IPS-15b (cell line): ENCODE measurements around the gene WDR86.

ENCODE experiments used
- H3K27me3 ChIP-seq: one replicate; pipeline ENCODE4 v1.6.1; 2013; ENCODE audit warnings: low read length; ENCODE audit not compliant: control insufficient read depth, insufficient read depth
- H3K36me3 ChIP-seq: one replicate; pipeline ENCODE4 v1.6.1; 2013; ENCODE audit warnings: low read length; ENCODE audit not compliant: control insufficient read depth, insufficient read depth
- H3K4me1 ChIP-seq: one replicate; pipeline ENCODE4 v1.6.1; 2013; ENCODE audit warnings: mild to moderate bottlenecking, low read length; ENCODE audit not compliant: control insufficient read depth, insufficient read depth
- H3K4me3 ChIP-seq: one replicate; pipeline ENCODE4 v1.5.1; 2013; ENCODE audit warnings: low read depth, low read length
- H3K9ac ChIP-seq: one replicate; pipeline ENCODE4 v1.6.1; 2013; ENCODE audit warnings: low read depth, mild to moderate bottlenecking, low read length
- H3K9me3 ChIP-seq: one replicate; pipeline ENCODE4 v1.6.1; 2013; ENCODE audit warnings: mild to moderate bottlenecking, low read length; ENCODE audit not compliant: control insufficient read depth, insufficient read depth

Gene WDR86

DNA sequence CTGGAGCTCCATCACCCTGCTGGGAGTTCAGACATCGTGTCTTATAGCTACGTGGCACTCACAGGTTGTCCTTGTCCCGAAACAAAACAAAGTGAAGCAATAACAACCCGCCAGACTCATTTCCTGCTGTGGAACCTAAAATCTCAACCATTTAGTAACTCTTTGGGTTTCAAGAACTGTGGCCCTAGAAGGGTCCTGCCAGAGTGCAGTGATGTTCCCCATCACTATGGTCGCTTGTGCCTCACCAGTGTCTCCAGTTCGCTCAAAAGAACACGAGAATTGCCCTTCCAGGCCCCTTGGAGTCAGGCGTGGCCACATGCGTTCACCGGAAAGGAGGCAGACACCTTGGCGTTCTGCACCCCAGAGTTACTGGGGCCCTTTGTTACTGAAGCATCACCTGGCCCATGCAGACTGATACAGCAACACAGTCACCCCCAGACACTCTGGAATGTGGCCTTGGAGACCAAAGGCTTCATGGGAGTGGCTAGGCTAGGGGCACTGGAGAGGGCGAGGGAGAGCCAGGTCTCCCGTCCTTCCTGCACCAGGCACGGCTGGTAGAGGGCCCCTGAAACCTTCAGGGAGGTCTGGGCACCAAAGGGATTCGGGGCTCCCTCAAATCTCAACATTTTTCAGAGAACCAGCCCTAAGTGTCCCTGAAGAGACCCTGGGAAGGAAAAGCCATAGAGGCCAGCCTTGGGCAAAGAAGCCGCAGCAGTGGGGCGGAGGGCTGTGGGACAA is 29.2 kb upstream of the WDR86 start:
- peaks cover 17% of the 10 kb centered on the region for H3K27me3 ChIP-seq
- H3K4me1 ChIP-seq, result peaks cover 3% of the 10 kb centered on the region
- peak overlapping the region; percentile 47 for H3K9ac ChIP-seq
- H3K36me3 ChIP-seq, result no peaks in the 10 kb centered on the region
- no peaks in the 10 kb centered on the region for H3K9me3 ChIP-seq
- peak overlapping the region; percentile 65 for H3K4me3 ChIP-seq

GRCh38 chr7:151437866-151438516 is 28.2 kb upstream of the WDR86 start:
- H3K4me3 ChIP-seq, result no peak overlapping the region
- H3K9me3 ChIP-seq, result no peaks in the 10 kb centered on the region
- H3K36me3 ChIP-seq, result no peaks in the 10 kb centered on the region
- H3K27me3 ChIP-seq, result peaks cover 16% of the 10 kb centered on the region
- H3K9ac ChIP-seq, result no peak overlapping the region
- peaks cover 3% of the 10 kb centered on the region for H3K4me1 ChIP-seq

DNA sequence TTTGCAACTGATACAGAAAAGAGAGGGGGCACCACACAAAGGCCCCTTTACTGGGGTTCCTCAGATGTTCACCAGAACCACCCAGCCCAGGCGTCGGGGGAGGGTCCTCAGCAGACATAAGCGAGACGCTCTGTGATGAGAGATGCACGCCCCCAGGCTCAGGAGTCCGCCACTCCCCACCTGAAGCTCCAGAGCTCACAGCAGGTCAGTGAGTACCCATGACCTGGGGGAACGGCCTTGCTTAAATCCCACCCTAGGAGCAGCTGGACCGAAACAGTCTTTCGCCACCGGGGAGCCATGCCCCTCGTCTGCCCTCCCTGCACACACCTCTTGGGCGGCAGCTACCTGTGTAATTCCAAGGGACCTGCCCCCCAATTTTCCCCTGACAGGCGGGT is 27.3 kb upstream of the WDR86 start:
- H3K36me3 ChIP-seq, result no peaks in the 10 kb centered on the region
- no peak overlapping the region for H3K9ac ChIP-seq
- no peak overlapping the region for H3K4me3 ChIP-seq
- H3K27me3 ChIP-seq, result peaks cover 14% of the 10 kb centered on the region
- H3K4me1 ChIP-seq, result peaks cover 3% of the 10 kb centered on the region
- H3K9me3 ChIP-seq, result no peaks in the 10 kb centered on the region

DNA sequence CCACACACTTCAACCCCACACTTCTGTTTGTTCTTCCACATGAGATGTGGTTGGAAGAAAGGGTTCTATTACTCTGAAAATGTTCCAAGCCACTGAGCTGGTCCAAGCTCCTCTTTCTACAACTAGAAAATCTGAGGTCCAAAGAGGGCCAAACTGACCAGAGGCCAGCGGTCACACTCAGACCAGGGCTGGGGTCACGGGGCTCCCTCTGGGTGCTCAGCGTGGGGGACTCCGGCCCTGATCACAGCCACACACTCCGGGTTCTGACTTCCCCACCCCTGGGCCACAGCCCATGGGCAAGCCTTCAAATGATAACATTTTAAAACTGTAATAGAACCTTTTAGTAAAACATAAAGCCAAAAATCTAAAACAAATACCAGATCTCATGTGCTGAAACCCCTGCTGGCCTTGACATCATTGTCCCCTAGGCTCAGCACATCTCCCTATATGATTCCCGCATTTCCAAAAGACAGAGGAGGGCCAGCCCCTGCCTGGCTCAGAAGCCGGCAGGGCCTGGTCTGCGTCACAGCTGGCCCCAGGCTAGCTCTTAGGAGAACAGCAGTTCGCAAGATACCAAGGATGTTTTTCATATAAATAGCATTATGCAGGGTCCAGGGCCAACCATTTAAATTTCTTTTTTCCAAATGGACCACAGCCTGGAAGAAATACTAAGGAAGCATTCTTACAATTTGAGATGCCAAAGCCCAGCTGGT is 26.8 kb upstream of the WDR86 start:
- Histone ChIP-seq H3K9me3 (no peaks in the 10 kb centered on the region), H3K4me3 (no peak overlapping the region), H3K27me3 (peaks cover 14% of the 10 kb centered on the region), H3K36me3 (no peaks in the 10 kb centered on the region), H3K9ac (no peak overlapping the region), H3K4me1 (peaks cover 3% of the 10 kb centered on the region)

DNA sequence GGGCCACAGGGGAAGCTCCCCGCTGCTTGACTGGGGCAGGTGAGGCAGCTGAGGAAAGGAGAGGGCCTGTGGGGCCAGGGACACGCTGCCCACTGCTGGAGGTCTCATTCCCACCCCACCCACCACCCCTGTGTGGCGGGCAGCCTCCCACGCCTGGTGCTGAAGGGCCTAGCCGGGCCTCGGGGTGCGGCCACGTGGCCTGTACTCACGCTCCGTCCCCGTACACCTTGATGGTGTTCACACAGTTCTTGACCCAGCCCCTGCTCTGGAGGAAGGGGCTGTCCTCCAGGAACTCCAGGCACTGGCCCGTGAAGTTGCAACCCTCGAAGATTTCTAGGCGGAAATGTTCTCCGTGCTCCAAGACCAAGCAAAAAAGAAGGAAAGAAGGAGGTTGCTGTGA is 26.1 kb upstream of the WDR86 start:
- Histone ChIP-seq H3K36me3 (no peaks in the 10 kb centered on the region), H3K4me3 (no peak overlapping the region), H3K9ac (no peak overlapping the region), H3K9me3 (no peaks in the 10 kb centered on the region), H3K27me3 (peaks cover 14% of the 10 kb centered on the region), H3K4me1 (peaks cover 3% of the 10 kb centered on the region)

DNA sequence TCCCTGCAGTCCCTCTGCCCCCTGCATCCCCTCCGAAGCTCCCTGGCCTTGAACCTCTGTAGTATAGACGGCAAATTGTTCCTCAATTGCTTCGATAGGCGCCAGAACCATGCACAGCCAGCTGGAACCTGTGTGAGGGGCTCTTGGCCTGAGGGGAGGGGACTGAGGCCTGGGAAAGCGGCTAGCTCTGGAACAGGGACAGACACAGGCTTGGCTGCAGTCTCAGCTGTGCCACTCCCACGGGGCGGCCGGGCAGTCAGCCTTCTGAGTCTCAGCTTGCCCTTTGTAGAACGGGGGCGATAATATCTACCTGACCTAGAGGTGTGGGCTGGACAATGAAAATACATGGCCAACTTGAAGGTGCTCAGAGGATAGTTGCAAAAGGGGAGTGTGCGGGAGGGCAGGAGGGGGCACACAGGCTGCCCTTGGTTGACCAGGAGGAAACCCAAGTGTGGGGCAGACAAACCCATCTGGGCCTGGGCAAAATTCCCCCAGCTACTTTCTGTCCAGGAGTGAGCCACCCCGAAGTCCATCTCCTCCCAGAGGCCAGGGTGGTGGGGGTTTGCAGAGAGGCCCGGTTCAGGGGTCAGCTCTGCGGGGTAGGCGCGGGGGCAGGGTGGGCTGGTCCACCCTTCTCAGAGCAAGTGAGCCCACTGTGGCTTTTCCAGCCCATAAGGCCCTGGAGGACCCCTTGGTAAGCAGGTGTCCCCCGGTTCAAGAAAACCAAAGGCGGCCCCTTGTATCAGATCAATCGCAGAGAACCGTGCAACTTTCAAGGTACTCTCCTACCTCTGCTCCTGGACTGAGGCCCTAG is 25.5 kb upstream of the WDR86 start:
- no peak overlapping the region for H3K9ac ChIP-seq
- H3K27me3 ChIP-seq, result peaks cover 11% of the 10 kb centered on the region
- H3K9me3 ChIP-seq, result no peaks in the 10 kb centered on the region
- H3K36me3 ChIP-seq, result no peaks in the 10 kb centered on the region
- H3K4me3 ChIP-seq, result no peak overlapping the region
- H3K4me1 ChIP-seq, result peaks cover 3% of the 10 kb centered on the region

DNA sequence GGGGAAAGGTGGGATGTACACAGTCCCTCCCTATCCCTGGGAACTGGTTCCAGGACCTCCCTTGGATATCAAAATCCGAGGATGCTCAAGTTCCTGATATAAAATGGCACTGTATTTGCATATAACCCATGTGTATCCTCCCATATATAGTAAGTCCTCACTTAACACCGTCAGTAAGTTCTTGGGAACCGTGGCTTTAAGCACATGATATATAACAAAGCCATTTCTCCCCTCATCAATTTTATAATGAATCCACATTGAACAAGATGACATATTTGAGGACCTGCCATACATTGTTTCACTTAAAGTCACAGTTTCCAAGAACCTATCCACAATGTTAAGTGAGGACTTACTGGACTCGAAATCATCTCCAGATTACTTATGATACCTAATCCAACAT is 24.7 kb upstream of the WDR86 start:
- Histone ChIP-seq H3K4me1 (peaks cover 10% of the 10 kb centered on the region), H3K27me3 (peaks cover 7% of the 10 kb centered on the region), H3K36me3 (no peaks in the 10 kb centered on the region), H3K9ac (no peak overlapping the region), H3K4me3 (no peak overlapping the region), H3K9me3 (no peaks in the 10 kb centered on the region)

GRCh38 chr7:151433721-151434400 is 24.0 kb upstream of the WDR86 start:
- Histone ChIP-seq H3K4me1 (peaks cover 11% of the 10 kb centered on the region), H3K36me3 (no peaks in the 10 kb centered on the region), H3K9me3 (no peaks in the 10 kb centered on the region), H3K27me3 (peaks cover under 1% of the 10 kb centered on the region), H3K9ac (no peak overlapping the region), H3K4me3 (no peak overlapping the region)

DNA sequence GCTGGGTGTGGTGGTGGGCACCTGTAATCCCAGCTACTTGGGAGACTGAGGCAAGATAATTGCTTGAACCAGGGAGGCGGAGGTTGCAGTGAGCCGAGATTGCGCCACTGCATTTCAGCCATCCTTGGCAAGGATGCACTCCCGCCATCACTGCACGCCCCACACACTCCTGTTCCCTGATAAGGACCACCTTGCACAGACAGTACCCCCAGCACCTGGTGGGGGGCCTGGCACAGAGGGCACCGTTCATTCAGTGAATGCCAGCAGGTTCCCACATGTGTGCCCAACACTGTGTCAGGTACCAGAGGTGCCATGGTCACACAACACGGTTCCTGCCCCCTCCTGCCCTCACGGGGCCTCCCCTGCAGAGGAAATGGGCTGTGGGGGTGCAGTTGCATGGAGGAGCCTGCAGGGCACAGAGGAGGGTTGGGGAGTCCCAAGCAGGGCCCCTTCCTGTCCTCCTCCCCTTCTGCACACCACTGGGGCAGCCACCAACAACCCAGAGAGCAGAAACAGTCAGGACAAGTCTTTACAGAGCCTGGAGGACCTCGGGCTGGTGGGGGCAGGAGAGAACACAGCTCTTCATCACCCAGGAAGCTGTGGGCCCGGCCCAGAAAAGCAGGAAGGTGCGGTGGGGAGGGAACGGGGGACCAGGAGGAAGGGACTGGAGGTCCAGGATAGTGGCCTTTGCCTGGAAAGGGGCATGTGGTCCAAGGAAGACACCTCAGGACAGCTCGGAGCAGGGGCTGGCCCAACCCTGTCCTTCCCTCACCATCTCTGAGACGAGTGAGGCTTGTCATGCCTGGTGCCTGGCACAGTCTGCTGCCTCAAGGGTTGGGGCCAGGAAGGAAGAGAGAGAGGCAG is 23.1 kb upstream of the WDR86 start:
- no peaks in the 10 kb centered on the region for H3K9me3 ChIP-seq
- no peaks in the 10 kb centered on the region for H3K27me3 ChIP-seq
- peaks cover 11% of the 10 kb centered on the region for H3K4me1 ChIP-seq
- no peaks in the 10 kb centered on the region for H3K36me3 ChIP-seq
- no peak overlapping the region for H3K4me3 ChIP-seq
- no peak overlapping the region for H3K9ac ChIP-seq

GRCh38 chr7:151431768-151432311 is 22.0 kb upstream of the WDR86 start:
- H3K4me3 ChIP-seq, result no peak overlapping the region
- H3K9ac ChIP-seq, result no peak overlapping the region
- H3K4me1 ChIP-seq, result peaks cover 10% of the 10 kb centered on the region
- no peaks in the 10 kb centered on the region for H3K9me3 ChIP-seq
- no peaks in the 10 kb centered on the region for H3K36me3 ChIP-seq
- no peaks in the 10 kb centered on the region for H3K27me3 ChIP-seq
